Neural progenitor cell (in vitro differentiated cells): ENCODE data around the gene EIF3B. TPM values are rescaled to one million over a fixed set of nuclear protein-coding genes. Genes with fewer than 3 reads are reported as not detected.
A peak's percentile ranks its signal among the peaks of the same experiment; 100 is the strongest.

ENCODE experiments used
- DNase-seq: peaks from one replicate; pipeline ENCODE4 v3.0.0-alpha.2; 2016; ENCODE audit warnings: low spot score
- H2AFZ ChIP-seq: fragments of 200-600 bp; sonication (generic); replicated peaks from 2 replicates; pipeline ENCODE4 v1.6.1; 2016; ENCODE audit warnings: antibody characterized with exemption
- H3F3A ChIP-seq: fragments of 200-600 bp; sonication (generic); 2 replicates; pipeline ENCODE4 v1.6.1; 2016; ENCODE audit warnings: antibody characterized with exemption, low read depth
- H3K27ac ChIP-seq: fragments of 200-600 bp; sonication (generic); 2 replicates; pipeline ENCODE4 v1.5.1; 2016; ENCODE audit warnings: mild to moderate bottlenecking
- H3K27me3 ChIP-seq: fragments of 200-600 bp; sonication (generic); 2 replicates; pipeline ENCODE4 v1.6.1; 2016; ENCODE audit warnings: mild to moderate bottlenecking, moderate library complexity
- H3K36me3 ChIP-seq: fragments of 200-600 bp; sonication (generic); 2 replicates; pipeline ENCODE4 v1.5.1; 2016
- H3K4me1 ChIP-seq: fragments of 200-600 bp; sonication (generic); 2 replicates; pipeline ENCODE4 v1.6.1; 2016; ENCODE audit warnings: mixed run types
- H3K4me2 ChIP-seq: fragments of 200-600 bp; sonication (generic); 2 replicates; pipeline ENCODE4 v1.6.1; 2016
- H3K4me3 ChIP-seq: fragments of 200-600 bp; sonication (generic); 2 replicates; pipeline ENCODE4 v1.5.1; 2016
- H3K79me2 ChIP-seq: fragments of 200-600 bp; sonication (generic); 2 replicates; pipeline ENCODE4 v1.6.1; 2016; ENCODE audit warnings: low read depth
- H3K9ac ChIP-seq: fragments of 200-600 bp; sonication (generic); 2 replicates; pipeline ENCODE4 v1.6.1; 2016
- H3K9me3 ChIP-seq: fragments of 200-600 bp; sonication (generic); 2 replicates; pipeline ENCODE4 v1.5.1; 2016; ENCODE audit warnings: low read depth
- H4K20me1 ChIP-seq: fragments of 200-600 bp; sonication (generic); 2 replicates; pipeline ENCODE4 v1.6.1; 2016; ENCODE audit warnings: low read depth
- H3K27ac Mint-ChIP-seq: 3 replicates; pipeline ENCODE4 v1.8.0; 2021; ENCODE audit warnings: mixed read lengths
- H3K27me3 Mint-ChIP-seq: 2 replicates; pipeline ENCODE4 v1.8.0; 2022; ENCODE audit warnings: low read depth, mild to moderate bottlenecking, inconsistent platforms, moderate library complexity, mixed read lengths; ENCODE audit not compliant: insufficient read depth
- H3K36me3 Mint-ChIP-seq: 3 replicates; pipeline ENCODE4 v1.8.0; 2021; ENCODE audit warnings: mixed read lengths
- H3K4me1 Mint-ChIP-seq: 3 replicates; pipeline ENCODE4 v1.8.0; 2021; ENCODE audit warnings: mixed read lengths
- H3K4me3 Mint-ChIP-seq: 3 replicates; pipeline ENCODE4 v1.8.0; 2021; ENCODE audit warnings: mild to moderate bottlenecking, moderate library complexity, mixed read lengths
- H3K9me3 Mint-ChIP-seq: 3 replicates; pipeline ENCODE4 v1.8.0; 2020; ENCODE audit warnings: mixed read lengths
- CTCF ChIP-seq: fragments of 200-600 bp; sonication (generic); IDR thresholded peaks from 2 replicates; pipeline ENCODE4 v1.5.1; 2017; ENCODE audit warnings: antibody characterized with exemption, mild to moderate bottlenecking
- EZH2 ChIP-seq: fragments of 200-600 bp; sonication (generic); IDR thresholded peaks from 2 replicates; pipeline ENCODE4 v1.6.1; 2017; ENCODE audit warnings: antibody characterized with exemption, mild to moderate bottlenecking, moderate library complexity
- EZH2phosphoT487 ChIP-seq: fragments of 200-600 bp; sonication (generic); IDR thresholded peaks from 2 replicates; pipeline ENCODE4 v1.6.1; 2017; ENCODE audit warnings: antibody characterized with exemption
- total RNA-seq: library from RNA; depleted of rRNA; stranded (reverse); fragments of >200 nt; gene quantifications from 2 replicates; pipeline ENCODE4 v1.2.3, GENCODE V29; 2015; ENCODE audit warnings: low replicate concordance

The EIF3B gene
- total RNA-seq, 1 donor from 2014 or later = 146 TPM

- Histone ChIP-seq H3K4me1 (peaks cover 15% of the 10 kb centered on the region), H3K27me3 (no peaks in the 10 kb centered on the region), H3K9ac (no peak overlapping the region), H3K79me2 (peaks cover 48% of the 10 kb centered on the region), H3K4me3 (no peak overlapping the region), H4K20me1 (peaks cover 17% of the 10 kb centered on the region), H3F3A (peaks cover 27% of the 10 kb centered on the region), H3K4me2 (no peak overlapping the region), H3K36me3 (no peaks in the 10 kb centered on the region), H2AFZ (no peak overlapping the region), H3K27ac (no peak overlapping the region), H3K9me3 (no peaks in the 10 kb centered on the region)
- peak overlapping the region; percentile 89 for H3K4me3 Mint-ChIP-seq
- TF ChIP-seq EZH2phosphoT487 (no peak), EZH2 (no peak), CTCF (no peak)
- DNase-seq = no peak
- H3K27me3 Mint-ChIP-seq = peaks cover 2% of the 10 kb centered on the region
- peaks cover 42% of the 10 kb centered on the region for H3K4me1 Mint-ChIP-seq
- no peaks in the 10 kb centered on the region for H3K9me3 Mint-ChIP-seq
- peak overlapping the region; percentile 67 for H3K27ac Mint-ChIP-seq
- H3K36me3 Mint-ChIP-seq = peaks cover 4% of the 10 kb centered on the region
These were observed 51.1 kb downstream of the EIF3B start for GRCh38 chr7:2405601-2406345.

GRCh38 chr7:2409745-2410414 is 55.3 kb downstream of the EIF3B start:
- Histone ChIP-seq H4K20me1 (peaks cover 14% of the 10 kb centered on the region), H3K27ac (no peak overlapping the region), H3K27me3 (no peaks in the 10 kb centered on the region), H3K4me3 (no peak overlapping the region), H3K4me1 (peaks cover 15% of the 10 kb centered on the region), H2AFZ (no peak overlapping the region), H3F3A (peaks cover 2% of the 10 kb centered on the region), H3K9ac (no peak overlapping the region), H3K79me2 (peaks cover 43% of the 10 kb centered on the region), H3K9me3 (no peaks in the 10 kb centered on the region), H3K36me3 (no peaks in the 10 kb centered on the region), H3K4me2 (no peak overlapping the region)
- TF ChIP-seq EZH2phosphoT487 (no peak), CTCF (no peak), EZH2 (no peak)
- peaks cover 34% of the 10 kb centered on the region for H3K4me1 Mint-ChIP-seq
- H3K9me3 Mint-ChIP-seq = no peaks in the 10 kb centered on the region
- peak overlapping the region; percentile 3 for H3K27ac Mint-ChIP-seq
- peaks cover 6% of the 10 kb centered on the region for H3K36me3 Mint-ChIP-seq
- H3K4me3 Mint-ChIP-seq = no peak overlapping the region
- DNase-seq = no peak
- peaks cover 2% of the 10 kb centered on the region for H3K27me3 Mint-ChIP-seq

GRCh38 chr7:2411049-2411448 is 56.4 kb downstream of the EIF3B start:
- DNase-seq = no peak
- H3K4me1 Mint-ChIP-seq = peaks cover 25% of the 10 kb centered on the region
- no peak for TF ChIP-seq EZH2phosphoT487
- no peak for TF ChIP-seq CTCF
- TF ChIP-seq EZH2 = no peak

More at GRCh38 chr7:2411049-2411448, 56.4 kb downstream of the EIF3B start:
- Histone ChIP-seq H3K36me3 (no peaks in the 10 kb centered on the region), H3K4me3 (no peak overlapping the region), H3K9me3 (no peaks in the 10 kb centered on the region), H3K27me3 (no peaks in the 10 kb centered on the region), H3K4me2 (no peak overlapping the region), H3K9ac (no peak overlapping the region), H2AFZ (no peak overlapping the region), H4K20me1 (peaks cover 13% of the 10 kb centered on the region), H3K4me1 (peaks cover 15% of the 10 kb centered on the region), H3F3A (peaks cover 4% of the 10 kb centered on the region), H3K79me2 (peaks cover 36% of the 10 kb centered on the region), H3K27ac (no peak overlapping the region)
- H3K27ac Mint-ChIP-seq = no peak overlapping the region
- H3K4me3 Mint-ChIP-seq = no peak overlapping the region
- H3K9me3 Mint-ChIP-seq = no peaks in the 10 kb centered on the region
- H3K27me3 Mint-ChIP-seq = peaks cover 2% of the 10 kb centered on the region
- peaks cover 4% of the 10 kb centered on the region for H3K36me3 Mint-ChIP-seq
